Nephron progenitor cell (in vitro differentiated cells): ENCODE data around the gene SPCS2.

Experiments
- DNase-seq: peaks from one replicate; pipeline ENCODE4 v3.0.0; 2021
- H3K27ac Mint-ChIP-seq: 2 replicates; pipeline ENCODE4 v1.8.0; 2021; ENCODE audit warnings: mild to moderate bottlenecking, moderate library complexity, mixed read lengths
- H3K27me3 Mint-ChIP-seq: 2 replicates; pipeline ENCODE4 v1.8.0; 2021; ENCODE audit warnings: mild to moderate bottlenecking, low read depth, mixed read lengths; ENCODE audit not compliant: poor library complexity
- H3K36me3 Mint-ChIP-seq: 2 replicates; pipeline ENCODE4 v1.8.0; 2021; ENCODE audit warnings: low read depth, mixed read lengths
- H3K4me1 Mint-ChIP-seq: 2 replicates; pipeline ENCODE4 v1.8.0; 2021; ENCODE audit warnings: mixed read lengths
- H3K4me3 Mint-ChIP-seq: 2 replicates; pipeline ENCODE4 v1.8.0; 2021; ENCODE audit warnings: mild to moderate bottlenecking, moderate library complexity, mixed read lengths
- H3K9me3 Mint-ChIP-seq: 2 replicates; pipeline ENCODE4 v1.8.0; 2021; ENCODE audit warnings: mild to moderate bottlenecking, moderate library complexity, mixed read lengths
- CTCF ChIP-seq: fragments of 200-600 bp; sonication (generic); IDR thresholded peaks from 2 replicates; pipeline ENCODE4 v1.5.0; 2021; ENCODE audit warnings: antibody characterized with exemption

The SPCS2 gene

GRCh38 chr11:74992852-74993251 lies 43.8 kb downstream of the SPCS2 start:
- no peak for TF ChIP-seq CTCF
- peaks cover 28% of the 10 kb centered on the region for H3K36me3 Mint-ChIP-seq

GRCh38 chr11:75000975-75001354 lies 51.9 kb downstream of the SPCS2 start:
- no peak for DNase-seq
- Mint-ChIP-seq H3K9me3 (no peaks in the 10 kb centered on the region), H3K4me1 (no peaks in the 10 kb centered on the region), H3K4me3 (no peak overlapping the region), H3K27ac (no peak overlapping the region), H3K27me3 (no peaks in the 10 kb centered on the region), H3K36me3 (peaks cover 39% of the 10 kb centered on the region)
- TF ChIP-seq CTCF = no peak

More at GRCh38 chr11:74992852-74993251, 43.8 kb downstream of the SPCS2 start:
- no peak for DNase-seq
- H3K27me3 Mint-ChIP-seq = no peaks in the 10 kb centered on the region
- no peaks in the 10 kb centered on the region for H3K9me3 Mint-ChIP-seq
- no peak overlapping the region for H3K4me3 Mint-ChIP-seq
- peaks cover 13% of the 10 kb centered on the region for H3K4me1 Mint-ChIP-seq
- H3K27ac Mint-ChIP-seq = no peak overlapping the region

- no peaks in the 10 kb centered on the region for H3K4me1 Mint-ChIP-seq
- peaks cover 37% of the 10 kb centered on the region for H3K36me3 Mint-ChIP-seq
- H3K4me3 Mint-ChIP-seq = no peak overlapping the region
- TF ChIP-seq CTCF = no peak
- no peaks in the 10 kb centered on the region for H3K9me3 Mint-ChIP-seq
- no peak for DNase-seq
- H3K27ac Mint-ChIP-seq = no peak overlapping the region
- H3K27me3 Mint-ChIP-seq = no peaks in the 10 kb centered on the region
These were observed 52.6 kb downstream of the SPCS2 start for GRCh38 chr11:75001686-75002085.

- no peak overlapping the region for H3K27ac Mint-ChIP-seq
- no peaks in the 10 kb centered on the region for H3K9me3 Mint-ChIP-seq
- H3K27me3 Mint-ChIP-seq = no peaks in the 10 kb centered on the region
- DNase-seq = no peak
- H3K4me3 Mint-ChIP-seq = no peak overlapping the region
- peaks cover 38% of the 10 kb centered on the region for H3K36me3 Mint-ChIP-seq
- no peak for TF ChIP-seq CTCF
- no peaks in the 10 kb centered on the region for H3K4me1 Mint-ChIP-seq
These were observed 53.5 kb downstream of the SPCS2 start for GRCh38 chr11:75002516-75002915.

- no peak for TF ChIP-seq CTCF
- peaks cover 42% of the 10 kb centered on the region for H3K36me3 Mint-ChIP-seq
- H3K4me3 Mint-ChIP-seq = no peak overlapping the region
- DNase-seq = no peak
- no peak overlapping the region for H3K27ac Mint-ChIP-seq
- H3K4me1 Mint-ChIP-seq = no peaks in the 10 kb centered on the region
- H3K9me3 Mint-ChIP-seq = no peaks in the 10 kb centered on the region
- no peaks in the 10 kb centered on the region for H3K27me3 Mint-ChIP-seq
These were observed 55.1 kb downstream of the SPCS2 start for GRCh38 chr11:75004215-75004614.

- peaks cover 44% of the 10 kb centered on the region for H3K36me3 Mint-ChIP-seq
- no peak overlapping the region for H3K4me3 Mint-ChIP-seq
- no peaks in the 10 kb centered on the region for H3K27me3 Mint-ChIP-seq
- H3K27ac Mint-ChIP-seq = no peak overlapping the region
- DNase-seq = no peak
- H3K4me1 Mint-ChIP-seq = peaks cover 19% of the 10 kb centered on the region
- H3K9me3 Mint-ChIP-seq = no peaks in the 10 kb centered on the region
- no peak for TF ChIP-seq CTCF
These were observed 62.3 kb downstream of the SPCS2 start for GRCh38 chr11:75011357-75011756.
